Thymus (tissue), 14 donors: ENCODE results near the gene NRDE2. TPM values are rescaled to one million over a fixed set of nuclear protein-coding genes. Genes with fewer than 3 reads are reported as not detected.

Experiments
- DNase-seq, 9 donors: peaks; one replicate each; pipeline ENCODE4 v3.0.0-alpha.2; 2013; ENCODE audit warnings: low spot score in 9 of 9, low read depth in 6 of 9, missing footprints in 1 of 9
- H3K27ac ChIP-seq, 2 donors: one replicate each; pipeline ENCODE4 v1.5.1; 2013; ENCODE audit warnings: control low read depth in 1 of 2, low read depth in 1 of 2, low read length in 1 of 2, mild to moderate bottlenecking in 1 of 2, moderate library complexity in 1 of 2
- H3K27me3 ChIP-seq, 2 donors: one replicate each; pipeline ENCODE4 v1.5.1; 2013; ENCODE audit warnings: low read length in 1 of 2; ENCODE audit not compliant: control insufficient read depth in 2 of 2, insufficient read depth in 1 of 2
- H3K36me3 ChIP-seq, 2 donors: one replicate each; pipeline ENCODE4 v1.5.1; 2013; ENCODE audit warnings: low read length in 1 of 2, mild to moderate bottlenecking in 1 of 2, moderate library complexity in 1 of 2; ENCODE audit not compliant: control insufficient read depth in 2 of 2, insufficient read depth in 2 of 2
- H3K4me1 ChIP-seq, 2 donors: one replicate each; pipeline ENCODE4 v1.5.1; 2013; ENCODE audit warnings: low read length in 2 of 2; ENCODE audit not compliant: control insufficient read depth in 2 of 2, insufficient read depth in 2 of 2
- H3K4me3 ChIP-seq, 2 donors: one replicate each; pipeline ENCODE4 v1.5.1; 2013; ENCODE audit warnings: low read length in 2 of 2, control low read depth in 1 of 2, mild to moderate bottlenecking in 1 of 2
- H3K9me3 ChIP-seq, 2 donors: one replicate each; pipeline ENCODE4 v1.5.1; 2013; ENCODE audit warnings: low read length in 1 of 2, mild to moderate bottlenecking in 1 of 2; ENCODE audit not compliant: control insufficient read depth in 2 of 2, insufficient read depth in 1 of 2
- WGBS: extraction: QIAGEN DNeasy Blood & Tissue Kit; methylation state at CpG from one replicate; pipeline ENCODE4 v1.1.7; 2013; 5-methylcytosine and 5-hydroxymethylcytosine counted together
- long read RNA-seq, 10 donors: transcript quantifications; one replicate each; lab custom pipeline, GENCODE V29; 2026
- polyA plus RNA-seq: library from polyadenylated mRNA; stranded (reverse); fragments of 200-250 nt; gene quantifications from one replicate; pipeline ENCODE4 v1.2.3, GENCODE V29; 2013
- total RNA-seq: library from RNA; stranded (reverse); fragments of 120-200 nt; gene quantifications from one replicate; pipeline ENCODE4 v1.2.4, GENCODE V29; 2013
- donor health status: healthy.

The NRDE2 gene, protein sequence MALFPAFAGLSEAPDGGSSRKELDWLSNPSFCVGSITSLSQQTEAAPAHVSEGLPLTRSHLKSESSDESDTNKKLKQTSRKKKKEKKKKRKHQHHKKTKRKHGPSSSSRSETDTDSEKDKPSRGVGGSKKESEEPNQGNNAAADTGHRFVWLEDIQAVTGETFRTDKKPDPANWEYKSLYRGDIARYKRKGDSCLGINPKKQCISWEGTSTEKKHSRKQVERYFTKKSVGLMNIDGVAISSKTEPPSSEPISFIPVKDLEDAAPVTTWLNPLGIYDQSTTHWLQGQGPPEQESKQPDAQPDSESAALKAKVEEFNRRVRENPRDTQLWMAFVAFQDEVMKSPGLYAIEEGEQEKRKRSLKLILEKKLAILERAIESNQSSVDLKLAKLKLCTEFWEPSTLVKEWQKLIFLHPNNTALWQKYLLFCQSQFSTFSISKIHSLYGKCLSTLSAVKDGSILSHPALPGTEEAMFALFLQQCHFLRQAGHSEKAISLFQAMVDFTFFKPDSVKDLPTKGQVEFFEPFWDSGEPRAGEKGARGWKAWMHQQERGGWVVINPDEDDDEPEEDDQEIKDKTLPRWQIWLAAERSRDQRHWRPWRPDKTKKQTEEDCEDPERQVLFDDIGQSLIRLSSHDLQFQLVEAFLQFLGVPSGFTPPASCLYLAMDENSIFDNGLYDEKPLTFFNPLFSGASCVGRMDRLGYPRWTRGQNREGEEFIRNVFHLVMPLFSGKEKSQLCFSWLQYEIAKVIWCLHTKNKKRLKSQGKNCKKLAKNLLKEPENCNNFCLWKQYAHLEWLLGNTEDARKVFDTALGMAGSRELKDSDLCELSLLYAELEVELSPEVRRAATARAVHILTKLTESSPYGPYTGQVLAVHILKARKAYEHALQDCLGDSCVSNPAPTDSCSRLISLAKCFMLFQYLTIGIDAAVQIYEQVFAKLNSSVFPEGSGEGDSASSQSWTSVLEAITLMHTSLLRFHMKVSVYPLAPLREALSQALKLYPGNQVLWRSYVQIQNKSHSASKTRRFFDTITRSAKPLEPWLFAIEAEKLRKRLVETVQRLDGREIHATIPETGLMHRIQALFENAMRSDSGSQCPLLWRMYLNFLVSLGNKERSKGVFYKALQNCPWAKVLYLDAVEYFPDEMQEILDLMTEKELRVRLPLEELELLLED
- total RNA-seq, result 12.5 TPM
- 9.4 TPM for polyA plus RNA-seq
- long read RNA-seq, donor 1, result 0 reads
- long read RNA-seq, donor 2, result 0 reads
- long read RNA-seq, donor 3, transcript NRDE2-209 (1 exons, 3,538 nt), result major isoform, 5 of 5 reads
- long read RNA-seq, donor 3, partial matches to known transcripts, result 0 of 5 reads
- long read RNA-seq, donor 3, other reads (novel, unspliced or antisense), result 0 of 5 reads
- long read RNA-seq, donor 4, partial matches to known transcripts, result 0 of 1 reads
- long read RNA-seq, donor 4, other reads (novel, unspliced or antisense), result 0 of 1 reads
- long read RNA-seq, donor 5, partial matches to known transcripts, result 0 of 5 reads
- long read RNA-seq, donor 5, other reads (novel, unspliced or antisense), result 0 of 5 reads
- long read RNA-seq, donor 6, full-length matches to known transcripts, result 3 of 3 reads
- long read RNA-seq, donor 6, partial matches to known transcripts, result 0 of 3 reads
- long read RNA-seq, donor 6, other reads (novel, unspliced or antisense), result 0 of 3 reads
- long read RNA-seq, donor 7, full-length matches to known transcripts, result 4 of 4 reads
- long read RNA-seq, donor 7, partial matches to known transcripts, result 0 of 4 reads
- long read RNA-seq, donor 7, other reads (novel, unspliced or antisense), result 0 of 4 reads
- long read RNA-seq, donor 8, result 0 reads
- long read RNA-seq, donor 9, partial matches to known transcripts, result 0 of 4 reads
- long read RNA-seq, donor 9, other reads (novel, unspliced or antisense), result 0 of 4 reads
- long read RNA-seq, donor 10, partial matches to known transcripts, result 0 of 2 reads
- long read RNA-seq, donor 10, other reads (novel, unspliced or antisense), result 0 of 2 reads

DNA sequence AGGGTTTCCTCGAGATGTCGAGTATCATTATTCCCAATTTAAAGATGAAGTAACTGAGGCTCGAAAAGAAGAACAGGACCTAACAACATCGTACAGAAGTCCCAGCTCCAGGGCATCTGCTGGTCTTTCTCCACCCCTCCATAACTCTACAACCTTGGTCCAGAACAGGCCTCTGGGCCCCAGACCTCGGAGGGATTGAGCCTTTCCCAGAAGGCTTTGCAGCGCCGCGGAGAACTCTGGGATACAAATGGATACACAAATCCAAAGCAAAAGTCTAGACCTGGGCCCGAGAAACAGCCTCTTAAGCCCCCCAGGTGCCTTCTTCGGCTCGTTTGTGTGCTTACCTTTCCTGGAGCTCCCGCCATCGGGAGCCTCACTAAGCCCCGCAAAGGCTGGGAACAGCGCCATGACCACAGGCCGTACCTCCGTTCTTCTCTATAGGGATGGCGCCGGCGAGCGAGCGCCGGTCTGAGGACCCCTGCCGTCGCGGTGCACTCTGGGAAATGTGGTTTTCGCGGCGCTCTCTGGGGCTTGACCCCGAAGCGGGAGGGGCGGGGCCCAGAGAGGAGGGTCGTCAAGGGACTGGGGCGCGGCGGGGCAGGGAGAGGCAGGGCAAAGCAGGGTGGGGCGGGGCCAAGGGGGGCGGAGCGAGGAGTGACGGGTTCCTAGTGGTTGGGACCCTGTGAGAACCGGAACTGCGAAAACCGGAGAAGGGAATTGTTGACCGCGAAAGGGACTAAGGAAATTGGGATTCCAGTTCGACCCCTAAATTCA is at the start of gene NRDE2:
Gene NRDE2 (minus strand): TSS at position 445 of the 774 bp plus-strand sequence. CDS start 37 bp downstream, at position 408.
- Histone ChIP-seq H3K27me3 (peaks cover 0 to 14% of the 10 kb centered on the region in 2 donors), H3K27ac (peak within 1 kb of the TSS; percentile 78 to 80), H3K4me1 (peaks cover 9 to 10% of the 10 kb centered on the region in 2 donors), H3K36me3 (peaks cover 0 to 3% of the 10 kb centered on the region in 2 donors), H3K9me3 (no peaks in the 10 kb centered on the region), H3K4me3 (peak within 1 kb of the TSS; percentile 73 to 75)
- WGBS, result 5% methylated on average over 46 of the region's 46 CpGs
- DNase-seq, result peak; percentile 93 to 99 (median 96)

DNA sequence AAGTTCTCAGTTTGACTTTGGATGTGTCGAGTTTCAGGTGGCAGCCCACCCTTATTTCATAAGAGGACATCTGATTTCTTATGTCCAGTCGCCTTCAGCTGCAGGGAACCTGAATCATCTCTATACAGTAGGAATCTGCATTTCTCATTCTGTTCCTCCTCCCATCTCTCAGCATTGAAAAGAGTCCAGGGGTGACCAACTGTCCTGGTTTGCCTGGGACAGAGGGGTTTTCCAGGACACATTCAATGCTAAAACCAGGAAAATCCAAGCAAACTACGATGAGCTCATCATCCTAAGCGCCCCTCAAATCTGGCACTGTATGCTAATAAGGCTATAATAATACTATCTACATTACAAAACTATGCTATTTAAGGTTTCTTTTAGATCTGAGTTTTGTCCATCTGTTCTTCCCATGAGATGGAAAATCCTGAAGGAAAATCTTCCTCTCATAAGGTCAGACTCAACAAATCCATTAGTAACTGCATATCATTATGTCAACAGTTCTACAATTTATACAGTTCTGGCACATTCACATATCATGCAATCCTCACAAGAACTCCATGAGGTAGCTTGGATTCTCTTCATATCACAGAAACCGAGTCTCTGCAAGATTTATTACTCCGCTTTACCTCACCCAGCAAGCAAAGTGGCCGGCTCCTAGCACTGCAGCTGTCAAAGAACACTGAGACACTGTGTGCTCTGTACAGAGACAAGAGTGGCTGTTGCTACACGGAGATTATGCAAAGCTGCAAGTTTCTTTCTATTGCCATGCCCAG is 49.5 kb upstream of the NRDE2 start:
- Histone ChIP-seq H3K4me1 (peaks cover 17 to 26% of the 10 kb centered on the region in 2 donors), H3K27ac (no peak overlapping the region), H3K27me3 (no peaks in the 10 kb centered on the region), H3K4me3 (no peak overlapping the region), H3K36me3 (no peaks in the 10 kb centered on the region), H3K9me3 (no peaks in the 10 kb centered on the region)
- 93% methylated on average over 8 of the region's 8 CpGs for WGBS
- peak in 1 of 9 donors; percentile 26 for DNase-seq

DNA sequence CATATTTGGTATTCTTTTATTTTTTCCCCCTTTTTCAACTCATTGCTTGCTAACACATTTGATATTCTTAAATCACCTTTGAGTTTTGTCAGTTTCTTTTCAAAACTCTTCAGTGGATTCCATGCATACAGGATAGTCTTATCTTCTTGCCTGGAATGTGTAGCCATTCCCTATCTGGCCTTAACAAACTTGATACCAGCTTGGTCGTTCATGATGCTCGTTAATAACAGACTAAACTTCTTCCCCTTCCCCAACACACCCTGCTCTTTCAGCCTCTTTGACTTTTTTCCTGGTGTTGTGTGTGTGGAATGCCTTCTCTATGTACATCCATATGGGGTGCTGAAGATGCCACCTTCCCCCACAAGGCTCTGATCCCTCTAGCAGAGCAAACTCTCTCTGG is 47.4 kb upstream of the NRDE2 start:
- H3K4me3 ChIP-seq, result no peak overlapping the region
- 96% methylated on average over 2 of the region's 2 CpGs for WGBS
- H3K9me3 ChIP-seq, result no peaks in the 10 kb centered on the region

DNA sequence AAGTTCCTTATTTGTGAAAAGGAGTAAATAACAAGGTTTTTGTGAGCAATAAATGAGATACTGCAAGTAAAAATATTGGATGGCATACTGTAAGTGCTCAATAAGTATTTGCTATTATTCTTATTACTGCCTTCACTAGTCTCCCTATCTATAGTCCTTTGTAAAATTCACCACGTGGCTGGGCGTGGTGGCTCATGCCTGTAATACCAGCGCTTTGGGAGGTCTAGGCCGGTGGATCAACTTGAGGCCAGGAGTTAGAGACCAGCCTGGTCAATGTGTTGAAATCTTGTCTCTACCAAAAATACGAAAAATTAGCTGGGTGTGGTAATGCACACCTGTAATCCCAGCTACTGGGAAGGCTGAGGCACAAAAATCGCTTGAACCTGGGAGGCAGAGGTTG is 46.5 kb upstream of the NRDE2 start:
- WGBS, result 93% methylated on average over 6 of the region's 6 CpGs
- no peaks in the 10 kb centered on the region for H3K27me3 ChIP-seq
- H3K4me3 ChIP-seq, result no peak overlapping the region
- no peaks in the 10 kb centered on the region for H3K9me3 ChIP-seq
- no peak for DNase-seq
- H3K36me3 ChIP-seq, result no peaks in the 10 kb centered on the region
- no peak overlapping the region for H3K27ac ChIP-seq
- peaks cover 4 to 10% of the 10 kb centered on the region in 2 donors for H3K4me1 ChIP-seq

More for the DNA sequence above, 47.4 kb upstream of the NRDE2 start:
- peaks cover 8 to 17% of the 10 kb centered on the region in 2 donors for H3K4me1 ChIP-seq
- DNase-seq, result no peak
- no peaks in the 10 kb centered on the region for H3K27me3 ChIP-seq
- no peaks in the 10 kb centered on the region for H3K36me3 ChIP-seq
- H3K27ac ChIP-seq, result no peak overlapping the region

DNA sequence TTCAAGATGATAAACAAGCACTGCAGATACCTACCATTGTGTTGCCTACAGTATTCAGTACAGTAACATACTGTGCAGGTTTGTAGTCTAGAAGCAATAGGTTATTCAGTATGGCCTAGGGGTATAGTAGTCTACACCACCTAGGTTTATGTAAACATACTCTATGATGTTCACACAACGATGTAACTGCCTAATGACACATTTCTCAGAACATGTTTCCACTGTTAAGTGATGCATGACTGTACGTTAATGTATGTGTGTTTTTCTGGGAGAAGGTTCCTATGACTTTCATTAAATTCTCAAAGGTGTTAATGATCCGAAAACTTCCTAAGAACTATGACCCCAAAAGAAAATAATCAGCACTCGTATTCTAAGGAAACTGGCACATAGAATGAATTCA is 44.2 kb upstream of the NRDE2 start:
- WGBS, result 94% methylated on average over 4 of the region's 4 CpGs

DNA sequence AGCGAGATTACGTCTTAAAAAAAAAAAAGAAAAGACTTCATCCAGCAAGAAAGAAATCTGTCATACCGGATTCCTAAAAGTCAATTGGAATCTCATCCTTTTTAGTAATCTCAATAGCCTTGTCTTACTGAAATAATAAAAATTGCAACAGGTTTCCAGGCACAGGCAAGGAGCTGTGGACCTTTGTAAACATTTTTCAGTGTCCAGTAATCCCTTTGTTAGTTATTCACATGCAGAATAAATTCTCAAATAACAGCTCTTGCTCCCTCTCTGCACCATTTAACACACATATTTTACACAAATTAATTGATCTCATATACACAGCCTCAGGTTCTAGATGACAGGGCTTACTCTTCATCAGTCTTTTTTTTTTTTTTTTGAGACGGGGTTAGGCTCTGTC is 43.1 kb upstream of the NRDE2 start:
- H3K9me3 ChIP-seq, result no peaks in the 10 kb centered on the region
- H3K27ac ChIP-seq, result no peak overlapping the region
- 98% methylated on average over 4 of the region's 4 CpGs for WGBS
- H3K4me3 ChIP-seq, result no peak overlapping the region
- H3K36me3 ChIP-seq, result no peaks in the 10 kb centered on the region
- no peak for DNase-seq
- H3K27me3 ChIP-seq, result no peaks in the 10 kb centered on the region
- H3K4me1 ChIP-seq, result no peaks in the 10 kb centered on the region

More for the DNA sequence above, 44.2 kb upstream of the NRDE2 start:
- no peak overlapping the region for H3K4me3 ChIP-seq
- no peaks in the 10 kb centered on the region for H3K9me3 ChIP-seq
- no peaks in the 10 kb centered on the region for H3K4me1 ChIP-seq
- DNase-seq, result no peak
- H3K36me3 ChIP-seq, result no peaks in the 10 kb centered on the region
- H3K27me3 ChIP-seq, result no peaks in the 10 kb centered on the region
- H3K27ac ChIP-seq, result no peak overlapping the region

DNA sequence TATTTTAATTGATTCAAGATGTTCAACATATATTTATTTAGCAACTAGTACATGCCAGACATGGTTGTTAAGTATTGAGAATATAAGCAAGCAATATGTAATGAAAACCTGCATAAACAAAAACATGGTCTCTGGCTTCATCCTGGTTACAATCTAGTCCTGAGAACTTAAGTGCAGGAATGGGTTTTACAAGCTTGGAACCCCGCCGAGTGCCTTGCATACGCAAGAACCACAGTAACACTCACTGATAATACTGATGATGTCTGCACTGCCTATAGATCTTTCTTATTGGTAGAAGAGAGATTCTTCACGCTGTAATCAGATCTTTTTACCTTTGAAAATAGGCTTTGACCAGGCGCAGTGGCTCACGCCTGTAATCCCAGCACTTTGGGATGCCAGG is 42.1 kb upstream of the NRDE2 start:
- Histone ChIP-seq H3K4me3 (no peak overlapping the region), H3K9me3 (no peaks in the 10 kb centered on the region), H3K27ac (no peak overlapping the region), H3K4me1 (no peaks in the 10 kb centered on the region), H3K27me3 (no peaks in the 10 kb centered on the region), H3K36me3 (no peaks in the 10 kb centered on the region)
- no peak for DNase-seq
- WGBS, result 75% methylated on average over 6 of the region's 6 CpGs
